Smooth muscle cell of the brain vasculature (primary cell): ENCODE measurements around the gene PIGU.
"Not testable (repeated sequence)": the region's sequence is repeated elsewhere in the genome, so short reads cannot be mapped to it uniquely, and the experiment has no call there.

Source experiments
- DNase-seq: peaks from one replicate; pipeline ENCODE4 v3.0.0-alpha.2; 2012; ENCODE audit warnings: low read depth, low spot score

The PIGU gene

DNA sequence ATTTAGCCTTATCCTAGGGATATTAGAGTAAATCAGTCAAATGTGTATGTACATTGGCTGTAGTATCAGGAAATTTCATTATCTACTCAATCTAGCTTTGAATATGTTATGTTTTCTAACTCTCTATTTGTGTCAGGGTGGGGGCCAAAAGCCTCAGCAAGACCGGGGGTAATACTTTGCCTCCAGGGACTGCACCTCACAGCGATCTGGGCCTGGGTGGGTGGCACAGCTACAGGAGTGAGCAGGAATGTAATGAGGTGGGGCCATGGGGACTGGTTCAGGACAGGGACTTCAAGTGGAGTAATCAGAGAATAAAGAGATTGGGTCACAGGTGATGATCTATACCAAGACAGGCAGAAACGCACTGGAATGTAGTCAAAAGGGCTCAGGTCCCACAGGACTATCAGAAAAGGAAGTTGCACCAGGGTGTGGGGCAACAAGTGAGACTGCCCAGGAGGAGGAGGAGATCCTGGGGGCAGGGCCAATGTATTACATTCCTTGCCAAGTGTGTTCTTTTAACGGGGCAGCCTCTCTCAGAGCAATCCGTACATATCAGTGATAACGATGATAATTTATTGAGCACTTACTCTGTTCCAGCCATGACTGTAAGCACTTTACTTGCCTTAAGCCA is 54.0 kb downstream of the PIGU start:
- no peak for DNase-seq

DNA sequence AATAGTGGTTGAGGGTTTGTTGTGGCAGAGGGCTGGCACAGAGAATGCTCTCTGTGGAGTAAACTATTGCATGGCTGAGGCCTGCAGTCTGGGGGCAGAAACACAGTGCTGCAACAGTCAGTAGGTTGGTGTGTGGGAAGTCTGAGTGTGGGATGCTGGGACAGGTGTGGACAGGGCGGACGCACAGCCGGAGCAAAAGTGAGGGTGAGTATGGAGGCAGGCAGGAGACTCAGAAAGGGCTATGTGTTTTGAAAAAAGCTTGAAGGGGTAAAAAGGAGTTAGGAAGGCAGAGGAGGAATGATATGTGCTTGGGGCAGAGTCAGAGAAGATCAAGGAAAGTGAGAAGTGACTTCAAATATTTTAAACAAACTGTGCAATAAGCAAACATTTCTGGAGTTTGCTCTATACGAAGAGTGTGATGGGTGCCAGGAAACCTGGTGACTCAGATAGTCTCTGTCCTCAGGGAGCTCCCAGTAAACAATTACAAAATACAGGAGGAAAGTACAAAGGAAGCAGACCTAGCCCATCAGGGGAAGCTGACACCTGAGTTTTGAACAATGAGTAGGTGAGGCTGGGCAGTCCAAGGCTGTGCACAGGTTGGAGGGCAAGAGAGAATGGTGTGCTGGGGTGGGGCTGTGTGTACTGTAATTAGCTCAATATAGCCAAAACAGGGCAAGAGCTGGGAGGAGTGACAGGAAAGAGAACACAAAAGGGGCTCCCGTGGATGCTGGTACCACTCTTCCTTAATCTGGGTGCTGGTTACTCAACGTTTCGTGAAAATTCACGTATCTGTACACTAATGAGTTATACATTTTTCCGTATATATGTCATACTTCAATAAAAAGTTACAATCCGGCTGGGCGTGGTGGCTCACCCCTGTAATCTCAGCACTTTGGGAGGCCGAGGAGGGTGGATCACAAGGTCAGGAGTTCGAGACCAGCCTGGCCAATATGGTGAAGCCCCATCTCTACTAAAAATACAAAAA is 55.2 kb downstream of the PIGU start:
- no peak for DNase-seq

DNA sequence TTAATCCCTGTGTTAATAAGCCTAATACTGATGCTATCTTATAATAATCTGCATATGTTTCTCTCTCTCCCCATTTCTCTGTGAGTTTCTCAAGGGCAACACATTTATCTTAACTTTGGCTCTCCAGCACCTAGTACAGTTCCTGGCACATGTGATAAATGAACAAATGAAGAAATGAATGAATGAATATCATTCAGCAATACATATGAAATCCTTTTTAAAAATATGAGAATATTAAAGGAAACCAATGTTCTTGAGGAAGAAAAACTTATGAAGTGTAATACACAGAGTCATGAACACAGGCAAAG is 55.9 kb downstream of the PIGU start:
- no peak for DNase-seq

DNA sequence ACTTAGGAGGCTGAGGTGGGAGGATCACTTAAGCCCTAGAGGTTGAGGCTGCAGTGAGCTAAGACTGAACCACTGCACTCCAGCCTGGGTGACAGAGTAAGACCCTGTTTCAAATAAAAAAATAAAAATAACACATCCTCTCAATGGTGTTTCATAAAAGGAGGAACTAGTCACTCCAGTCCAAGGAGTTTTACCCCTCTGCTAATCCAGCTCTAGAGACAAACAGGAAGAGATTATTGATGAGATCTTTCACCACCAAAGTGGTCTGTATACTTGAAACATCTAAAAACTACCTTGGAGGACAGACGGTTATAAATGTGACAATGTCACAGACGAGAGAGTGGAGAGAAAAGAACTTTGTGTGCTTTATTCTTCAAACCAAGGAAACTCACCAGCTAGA is 58.2 kb downstream of the PIGU start:
- no peak for DNase-seq

DNA sequence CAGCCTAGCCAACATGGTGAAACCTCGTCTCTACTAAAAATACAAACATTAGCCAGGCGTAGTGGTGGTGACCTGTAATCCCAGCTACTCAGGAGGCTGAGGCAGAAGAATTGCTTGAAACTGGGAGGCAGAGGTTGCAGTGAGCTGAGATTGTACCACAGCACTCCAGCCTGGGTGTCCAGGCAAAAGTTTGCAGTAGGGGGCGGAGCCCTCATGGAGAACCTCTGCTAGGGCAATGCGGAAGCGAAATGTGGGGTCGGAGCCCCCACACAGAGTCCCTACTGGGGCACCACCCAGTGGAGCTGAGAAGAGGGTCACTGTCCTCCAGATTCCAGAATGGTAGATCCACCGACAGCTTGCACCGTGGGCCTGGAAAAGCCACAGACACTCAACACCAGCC is 60.0 kb downstream of the PIGU start:
- not testable (repeated sequence) for DNase-seq

DNA sequence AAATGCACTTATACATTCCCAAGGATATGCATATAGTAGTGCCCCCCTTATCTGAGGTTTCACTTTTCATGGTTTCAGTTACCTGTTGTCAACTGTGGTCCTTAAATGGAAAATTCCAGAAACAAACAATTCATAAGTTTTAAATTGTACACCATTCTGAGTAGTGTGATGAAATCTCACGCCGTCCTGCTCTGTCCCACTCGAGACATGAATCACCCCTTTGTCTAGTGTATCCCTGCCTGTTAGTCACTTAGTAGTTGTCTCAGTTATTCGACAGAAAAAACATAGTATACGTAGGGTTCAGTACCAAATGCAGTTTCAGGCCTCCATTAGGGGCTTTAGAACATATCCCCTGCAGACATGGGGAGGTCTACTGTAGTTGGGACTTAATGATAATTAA is 61.4 kb downstream of the PIGU start:
- DNase-seq, result no peak

DNA sequence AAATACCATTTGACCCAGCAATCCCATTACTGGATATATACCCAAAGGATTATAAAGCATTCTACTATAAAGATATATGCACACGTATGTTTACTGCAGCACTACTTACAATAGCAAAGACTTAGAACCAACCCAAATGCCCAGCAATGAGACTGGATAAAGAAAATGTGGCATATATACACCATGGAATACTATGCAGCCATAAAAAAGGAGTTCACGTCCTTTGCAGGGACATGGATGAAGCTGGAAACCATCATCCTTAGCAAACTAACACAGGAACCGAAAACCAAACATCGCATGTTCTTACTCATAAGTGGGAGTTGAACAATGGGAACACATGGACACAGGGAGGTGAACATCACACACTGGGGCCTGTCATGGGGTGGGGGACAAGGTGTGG is 64.9 kb downstream of the PIGU start:
- DNase-seq, result not testable (repeated sequence)

DNA sequence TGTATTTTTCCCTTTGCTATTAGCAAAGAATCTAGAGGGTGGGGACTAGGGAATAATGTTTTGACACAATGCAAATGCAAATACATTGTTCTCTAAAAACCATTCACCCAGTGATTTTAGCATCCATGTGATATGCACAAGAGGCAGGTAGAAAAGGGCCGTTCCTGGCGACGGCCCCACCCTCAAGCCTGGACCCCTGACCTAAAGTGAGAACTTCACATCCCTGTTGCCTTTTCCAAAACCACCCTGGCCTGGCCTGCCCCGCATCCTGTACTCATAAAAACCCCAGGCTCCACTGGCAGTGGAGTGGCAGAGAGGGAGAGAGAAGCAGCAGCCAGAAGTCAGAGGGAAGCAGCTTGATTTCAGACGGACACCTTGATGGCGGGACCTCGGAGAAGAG is 69.8 kb downstream of the PIGU start:
- no peak for DNase-seq

DNA sequence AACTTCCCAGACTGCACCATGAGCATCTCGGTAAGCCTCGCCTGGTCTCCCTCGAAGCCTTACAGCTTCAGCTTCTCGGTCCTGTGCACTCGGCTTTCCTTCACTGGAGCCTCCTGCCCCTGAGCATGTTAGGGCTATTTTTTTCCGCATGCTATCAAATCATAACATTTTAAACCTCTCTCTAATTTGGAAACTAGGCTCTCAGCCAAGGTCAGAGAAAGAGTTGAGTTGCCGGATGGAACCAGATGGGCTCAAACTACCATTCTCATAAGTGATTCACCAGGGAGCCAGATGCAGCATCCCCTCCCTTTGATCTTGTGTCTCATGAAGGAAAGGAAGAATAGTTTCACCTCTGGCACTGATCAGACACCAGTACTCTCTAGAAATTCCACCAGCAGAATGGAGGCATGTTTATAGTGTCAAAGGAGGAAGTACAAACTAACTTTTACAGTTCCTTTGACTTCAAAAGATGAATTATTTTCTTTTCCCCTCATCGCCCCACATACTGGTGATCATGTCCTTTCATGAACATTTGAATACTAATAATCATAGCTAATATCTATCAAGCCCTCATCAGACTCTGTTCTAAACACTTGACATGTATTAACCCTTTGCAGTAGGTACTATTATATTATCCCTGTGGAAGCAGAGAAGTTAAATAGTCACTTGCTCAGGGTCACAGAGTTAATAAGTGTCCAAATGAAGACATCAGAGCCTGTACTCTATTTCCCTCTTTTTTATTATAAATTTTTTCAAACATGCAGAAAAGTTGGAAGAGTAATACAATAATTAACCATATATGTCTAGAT is 71.7 kb downstream of the PIGU start:
- DNase-seq, result peak; percentile 41

DNA sequence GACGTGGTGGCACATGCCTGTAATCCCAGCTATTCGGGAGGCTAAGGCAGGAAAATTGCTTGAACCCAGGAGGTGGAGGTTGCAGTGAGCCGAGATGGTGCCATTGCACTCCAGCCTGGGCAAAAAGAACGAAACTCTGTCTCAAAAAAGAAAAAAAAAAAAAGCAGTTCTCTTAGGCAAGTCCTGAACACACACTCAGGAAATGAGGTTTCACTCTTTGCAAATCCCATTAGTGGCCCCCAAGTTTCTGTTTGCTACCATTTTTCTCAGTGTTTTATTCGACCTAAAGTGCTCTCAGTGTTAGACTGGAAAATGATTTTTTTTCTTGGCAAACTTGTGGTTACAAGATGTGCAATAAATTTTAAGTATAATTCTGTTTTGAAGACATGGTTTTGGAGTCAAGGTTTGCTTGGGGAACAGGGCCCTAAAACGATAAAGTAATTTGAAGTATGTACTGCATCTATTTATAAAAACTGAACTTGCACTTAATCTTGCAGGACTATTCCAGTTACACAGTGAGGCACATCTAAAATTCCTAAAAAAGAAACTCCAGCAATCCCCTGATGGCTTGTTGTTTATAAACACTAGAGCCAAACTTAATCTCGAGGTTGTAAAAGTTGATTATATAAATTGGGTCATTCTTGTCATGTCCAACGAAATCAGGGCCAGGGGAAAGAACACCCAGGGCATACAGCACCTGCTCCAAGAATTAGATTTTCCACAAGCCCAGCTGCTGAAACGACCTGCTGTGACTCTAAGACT is 75.8 kb downstream of the PIGU start:
- DNase-seq, result no peak

DNA sequence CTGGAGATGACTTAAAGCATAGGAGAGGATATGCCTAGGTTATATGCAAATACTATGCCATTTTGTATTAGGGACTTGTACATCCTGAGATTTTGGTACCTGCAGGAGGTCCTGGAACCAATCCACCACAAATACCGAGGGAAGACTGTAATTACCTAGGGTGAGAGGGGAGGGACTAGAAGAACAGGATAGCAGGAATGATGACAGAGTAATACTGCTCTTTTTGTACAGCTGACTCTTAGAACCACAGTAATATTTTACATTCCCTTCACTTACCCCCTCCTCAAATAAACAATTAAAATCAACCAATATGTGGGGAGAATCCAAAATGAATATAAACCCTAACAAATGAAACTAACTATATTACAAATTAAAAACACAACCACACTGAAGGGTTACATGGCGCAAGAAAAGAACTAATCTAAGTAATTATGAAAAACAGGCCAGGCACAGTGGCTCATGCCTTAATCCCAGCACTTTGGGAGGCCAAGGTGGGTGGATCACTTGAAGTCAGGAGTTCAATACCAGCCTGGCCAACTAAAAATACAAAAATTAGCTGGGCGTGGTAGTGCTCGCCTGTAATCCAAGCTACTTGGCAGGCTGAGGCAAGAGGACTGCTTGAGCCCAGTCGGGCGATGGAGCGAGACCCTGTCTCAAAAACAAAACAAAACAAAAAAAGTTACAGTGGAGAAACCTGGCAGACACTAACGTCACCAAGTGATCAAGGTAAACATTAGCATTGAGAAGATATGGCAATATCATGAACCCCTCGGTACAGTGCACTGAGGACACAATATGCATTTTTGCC is 81.3 kb downstream of the PIGU start:
- no peak for DNase-seq

DNA sequence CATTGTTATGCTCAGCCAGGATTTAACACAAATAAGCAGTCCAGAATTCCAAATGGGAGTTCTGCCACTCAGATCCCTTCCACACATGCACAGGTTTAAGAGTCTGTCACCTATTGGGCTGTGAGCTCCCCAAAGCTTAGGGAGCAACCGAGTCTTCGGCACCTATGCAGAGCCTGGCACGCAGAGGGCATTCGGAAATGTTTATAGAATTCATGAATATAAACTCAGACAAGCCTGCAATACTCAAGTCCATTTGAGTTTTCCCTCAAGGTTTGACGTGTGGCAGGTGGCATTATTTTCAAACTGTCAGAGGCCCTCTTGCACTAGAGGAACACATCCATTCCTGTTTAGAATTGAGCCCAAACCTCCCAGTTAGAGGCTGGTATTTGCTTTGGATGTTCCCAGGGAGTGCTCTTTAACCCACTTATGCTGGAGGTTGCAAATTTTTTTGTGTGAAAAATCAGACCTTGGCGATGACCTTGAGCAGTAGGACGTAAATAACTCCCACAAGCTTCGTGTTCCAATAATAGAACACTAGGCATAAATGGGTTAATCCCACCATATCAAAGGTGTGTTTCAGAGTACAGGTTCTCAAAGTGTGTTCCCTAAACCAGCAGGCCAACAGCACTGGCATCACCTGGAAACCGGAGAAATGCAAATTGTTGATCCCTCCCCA is 90.3 kb downstream of the PIGU start:
- no peak for DNase-seq

DNA sequence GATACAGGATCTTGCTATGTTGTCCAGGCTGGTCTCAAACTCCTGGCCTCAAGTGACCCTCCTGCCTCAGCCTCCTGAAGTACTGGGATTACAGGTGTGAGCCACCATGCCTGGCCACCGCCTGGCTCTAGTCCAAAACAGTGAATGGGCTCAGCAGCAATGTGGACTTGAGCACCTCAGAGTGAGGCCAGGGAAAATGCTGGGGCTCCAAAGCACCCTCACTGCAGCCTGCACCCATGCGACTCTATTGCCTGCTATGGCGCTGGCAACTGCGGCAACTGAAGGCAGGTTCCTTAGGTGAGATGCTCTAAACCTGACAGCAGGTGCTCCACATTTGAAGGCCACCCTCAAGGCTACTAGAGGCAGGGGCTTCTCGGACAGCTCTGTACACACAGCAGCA is 91.9 kb downstream of the PIGU start:
- DNase-seq, result no peak

DNA sequence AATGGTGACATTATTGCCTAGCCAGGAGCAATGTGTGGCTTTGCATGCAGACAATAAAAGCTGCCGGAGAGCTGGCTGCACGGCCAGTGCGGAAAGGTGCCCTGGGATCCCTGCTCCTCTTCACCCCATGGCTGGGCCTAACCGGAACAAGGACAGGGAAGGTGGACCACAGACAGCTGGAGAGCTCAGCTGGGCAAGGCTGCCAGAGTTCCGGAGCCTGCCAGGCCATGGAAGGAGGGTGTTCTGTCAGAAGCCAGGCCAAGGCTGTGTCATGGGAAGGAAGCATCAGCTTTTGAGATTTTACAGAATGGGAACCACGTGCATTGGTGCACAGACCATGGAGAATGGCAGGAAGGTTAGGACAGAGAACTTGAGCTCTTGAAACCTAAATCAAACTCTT is 93.3 kb downstream of the PIGU start:
- no peak for DNase-seq

DNA sequence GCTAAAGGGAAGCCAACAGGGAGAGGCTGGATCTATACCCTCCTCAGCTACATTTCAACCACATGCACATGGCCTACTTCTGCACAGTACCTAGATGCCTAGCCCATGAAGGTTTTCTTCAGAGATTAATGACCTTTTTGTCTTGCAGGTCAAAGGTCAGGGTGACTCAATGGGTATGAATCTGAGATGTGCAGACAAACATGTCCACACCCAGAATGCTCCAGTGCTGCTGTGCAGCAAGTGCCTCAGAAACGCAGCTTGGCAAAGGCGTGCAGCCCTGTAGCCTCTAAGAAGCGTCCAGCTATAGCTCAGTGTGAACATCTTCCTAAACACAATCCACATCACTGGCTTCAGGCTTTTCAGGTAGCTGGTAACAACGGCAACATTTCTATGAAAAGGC is 94.0 kb downstream of the PIGU start:
- no peak for DNase-seq

DNA sequence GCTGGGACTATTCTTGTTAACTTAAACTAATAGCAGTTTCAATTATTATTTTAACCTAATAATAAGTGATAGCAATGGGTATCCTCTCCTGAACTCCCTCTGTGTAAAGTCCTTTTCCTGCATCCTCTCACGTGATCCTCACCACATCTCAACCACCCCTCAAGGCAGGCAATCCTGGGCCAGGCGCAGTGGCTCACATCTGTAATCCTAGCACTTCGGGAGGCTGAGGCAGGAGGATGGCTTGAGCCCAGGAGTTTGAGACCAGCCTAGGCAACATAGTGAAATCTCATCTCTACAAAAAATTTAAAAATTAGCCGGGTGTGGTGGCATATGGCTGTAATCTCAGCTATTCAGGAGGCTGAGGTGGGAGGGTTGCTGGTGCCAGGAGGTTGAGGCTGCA is 94.7 kb downstream of the PIGU start:
- DNase-seq, result no peak

DNA sequence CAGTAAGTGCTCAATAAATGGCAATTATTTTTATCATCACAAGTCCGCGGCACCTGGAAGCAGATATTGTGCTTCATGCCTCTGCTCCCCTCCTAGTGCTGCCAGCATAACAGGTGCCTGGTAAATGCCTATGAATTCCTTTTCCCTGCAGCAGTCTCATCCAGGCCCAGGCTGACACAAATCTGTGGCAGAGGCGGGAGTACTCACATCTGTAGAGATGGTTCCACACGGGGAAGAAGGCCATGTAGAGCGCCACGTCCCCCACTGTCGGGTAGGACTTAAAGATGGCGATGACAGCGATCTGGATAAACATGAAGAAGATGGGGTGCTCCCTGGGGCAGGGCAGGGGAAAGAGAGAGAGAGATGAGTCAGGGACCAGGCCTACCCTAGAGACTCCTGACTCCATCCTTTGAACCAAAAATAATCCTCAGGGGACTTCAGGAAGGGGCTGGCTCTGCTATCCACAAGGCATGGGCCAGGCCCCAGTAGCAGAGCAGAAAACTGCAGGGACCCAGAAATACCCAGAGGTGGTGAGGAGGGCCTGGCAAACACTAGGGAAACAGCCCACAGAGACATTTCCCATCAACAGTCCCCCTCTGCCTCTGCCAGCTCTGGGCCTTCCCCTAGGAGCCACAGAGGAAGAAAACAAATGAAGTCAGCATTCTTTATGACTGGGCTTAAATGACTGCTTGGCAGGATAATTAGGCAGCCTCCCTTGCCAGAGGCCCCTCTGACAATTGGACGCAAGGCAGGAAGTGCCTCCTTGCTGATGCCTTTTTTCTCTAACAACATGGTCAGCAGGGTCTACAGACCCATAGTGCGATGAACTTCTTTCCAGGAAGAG is 95.3 kb downstream of the PIGU start:
- DNase-seq, result no peak

DNA sequence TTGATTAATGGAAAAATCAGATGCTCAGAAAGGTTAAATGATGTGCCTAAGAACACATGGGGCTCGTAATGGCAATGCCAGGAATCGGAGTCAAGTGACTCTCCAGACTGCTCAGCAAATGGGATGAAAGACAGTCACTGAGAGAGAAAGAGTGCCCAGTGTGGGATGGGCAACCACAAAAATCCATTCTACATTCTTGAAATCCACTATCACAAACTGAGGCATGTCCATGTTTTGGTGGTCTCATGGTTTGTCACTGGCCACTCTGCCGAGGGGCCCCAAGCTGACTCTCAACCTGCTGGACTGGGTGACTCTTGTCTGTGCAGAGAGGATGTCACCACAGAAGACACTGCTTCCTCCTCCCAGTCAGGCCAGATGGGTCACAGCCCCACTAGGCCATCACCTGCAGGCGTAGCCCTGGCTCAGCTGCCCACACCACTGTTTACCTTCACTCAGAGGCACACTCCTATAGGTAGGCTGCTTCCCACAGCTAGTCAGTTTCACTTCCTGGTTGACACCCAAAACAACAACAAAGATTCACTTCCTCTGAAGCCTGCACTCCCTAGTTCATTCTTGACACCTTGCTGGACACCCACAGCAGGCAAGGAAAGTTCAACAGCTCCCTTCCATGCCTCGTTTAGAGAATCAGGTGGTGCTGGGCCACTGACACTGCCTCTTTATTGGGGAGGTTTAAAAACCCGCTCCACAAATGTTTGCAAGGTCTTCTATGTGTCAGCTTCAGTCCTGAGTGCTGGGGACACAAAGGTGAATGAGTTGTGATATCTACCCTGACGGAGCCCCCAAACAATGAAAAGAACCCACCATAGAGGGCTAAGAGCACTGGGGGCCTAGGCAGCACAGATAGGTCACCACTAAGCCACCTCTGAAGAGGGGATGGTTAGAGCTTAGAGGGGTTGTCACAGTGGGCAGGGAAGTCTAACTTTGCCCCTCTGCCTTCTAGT is 96.6 kb downstream of the PIGU start:
- DNase-seq, result no peak
